GM19239 (cell line): Measurements from ENCODE around the gene MAP1S.
A peak's percentile ranks its signal among the peaks of the same experiment; 100 is the strongest.

Source experiments
- DNase-seq: peaks from one replicate; pipeline ENCODE4 v3.0.0; 2011; ENCODE audit warnings: low spot score; ENCODE audit not compliant: insufficient read length
- FAIRE-seq: peaks from 2 replicates; lab custom pipeline; 2011; peaks lifted over from hg19 to GRCh38; lab: Jason Lieb, UNC

MAP1S gene, protein sequence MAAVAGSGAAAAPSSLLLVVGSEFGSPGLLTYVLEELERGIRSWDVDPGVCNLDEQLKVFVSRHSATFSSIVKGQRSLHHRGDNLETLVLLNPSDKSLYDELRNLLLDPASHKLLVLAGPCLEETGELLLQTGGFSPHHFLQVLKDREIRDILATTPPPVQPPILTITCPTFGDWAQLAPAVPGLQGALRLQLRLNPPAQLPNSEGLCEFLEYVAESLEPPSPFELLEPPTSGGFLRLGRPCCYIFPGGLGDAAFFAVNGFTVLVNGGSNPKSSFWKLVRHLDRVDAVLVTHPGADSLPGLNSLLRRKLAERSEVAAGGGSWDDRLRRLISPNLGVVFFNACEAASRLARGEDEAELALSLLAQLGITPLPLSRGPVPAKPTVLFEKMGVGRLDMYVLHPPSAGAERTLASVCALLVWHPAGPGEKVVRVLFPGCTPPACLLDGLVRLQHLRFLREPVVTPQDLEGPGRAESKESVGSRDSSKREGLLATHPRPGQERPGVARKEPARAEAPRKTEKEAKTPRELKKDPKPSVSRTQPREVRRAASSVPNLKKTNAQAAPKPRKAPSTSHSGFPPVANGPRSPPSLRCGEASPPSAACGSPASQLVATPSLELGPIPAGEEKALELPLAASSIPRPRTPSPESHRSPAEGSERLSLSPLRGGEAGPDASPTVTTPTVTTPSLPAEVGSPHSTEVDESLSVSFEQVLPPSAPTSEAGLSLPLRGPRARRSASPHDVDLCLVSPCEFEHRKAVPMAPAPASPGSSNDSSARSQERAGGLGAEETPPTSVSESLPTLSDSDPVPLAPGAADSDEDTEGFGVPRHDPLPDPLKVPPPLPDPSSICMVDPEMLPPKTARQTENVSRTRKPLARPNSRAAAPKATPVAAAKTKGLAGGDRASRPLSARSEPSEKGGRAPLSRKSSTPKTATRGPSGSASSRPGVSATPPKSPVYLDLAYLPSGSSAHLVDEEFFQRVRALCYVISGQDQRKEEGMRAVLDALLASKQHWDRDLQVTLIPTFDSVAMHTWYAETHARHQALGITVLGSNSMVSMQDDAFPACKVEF

DNA sequence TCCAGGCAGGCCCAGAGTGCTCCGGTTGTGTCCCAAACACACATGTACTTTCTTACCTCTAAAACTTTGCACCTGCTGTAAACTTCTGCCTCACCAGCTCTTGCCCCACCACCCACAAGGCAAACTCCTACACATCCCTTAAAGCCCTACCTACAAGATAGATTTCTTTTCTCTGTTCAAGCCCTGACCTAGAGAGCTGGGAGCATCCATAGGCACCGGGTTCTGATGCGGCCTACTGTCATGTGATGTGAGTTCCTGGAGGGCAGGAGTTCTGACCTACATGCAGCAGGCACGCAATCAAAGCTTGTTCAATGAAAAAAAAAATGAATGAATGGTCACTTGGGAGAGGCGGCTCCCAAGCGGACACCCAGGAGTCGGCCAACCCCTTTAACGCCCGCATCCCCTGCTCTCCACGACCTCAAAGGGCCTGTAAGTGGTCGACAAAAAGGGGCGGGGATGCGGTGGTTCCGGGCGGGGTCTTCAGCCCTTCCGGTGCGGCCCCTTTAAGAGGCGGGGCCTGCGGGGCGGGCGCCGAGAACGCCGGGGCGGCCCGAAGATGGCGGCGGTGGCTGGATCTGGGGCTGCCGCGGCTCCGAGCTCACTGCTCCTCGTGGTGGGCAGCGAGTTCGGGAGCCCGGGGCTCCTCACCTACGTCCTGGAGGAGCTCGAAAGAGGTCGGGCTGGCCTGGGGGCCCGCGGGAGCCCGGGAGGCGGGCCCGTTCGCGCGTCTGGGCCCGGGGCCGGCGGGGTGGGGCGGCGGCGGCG, at the start of gene MAP1S:
Gene MAP1S (plus strand): TSS at position 534 of the 765 bp plus-strand sequence. CDS start 23 bp downstream, at position 557.
- DNase-seq (peak; percentile 96), FAIRE-seq (peak; percentile 90)

DNA sequence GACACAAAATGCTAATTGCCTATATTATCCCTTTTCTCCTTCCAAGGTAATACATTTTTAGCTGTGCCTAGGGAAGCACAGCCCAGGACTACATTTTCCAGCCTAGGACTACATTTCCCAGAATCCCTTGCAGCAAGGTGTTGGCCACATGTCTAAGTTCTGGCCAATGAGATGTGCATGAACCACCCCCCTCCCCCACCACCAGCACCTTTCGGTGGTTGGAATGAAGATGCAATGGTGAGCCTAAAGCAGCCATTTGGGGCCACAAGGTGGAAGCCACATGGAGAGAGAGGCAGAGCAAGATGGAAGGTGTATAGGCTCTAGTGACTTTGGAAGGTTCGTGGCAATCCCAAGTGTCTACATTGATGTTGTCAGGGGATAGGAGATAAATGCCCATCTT, 47.4 kb upstream of the MAP1S start:
- DNase-seq (no peak), FAIRE-seq (peak; percentile 45)

DNA sequence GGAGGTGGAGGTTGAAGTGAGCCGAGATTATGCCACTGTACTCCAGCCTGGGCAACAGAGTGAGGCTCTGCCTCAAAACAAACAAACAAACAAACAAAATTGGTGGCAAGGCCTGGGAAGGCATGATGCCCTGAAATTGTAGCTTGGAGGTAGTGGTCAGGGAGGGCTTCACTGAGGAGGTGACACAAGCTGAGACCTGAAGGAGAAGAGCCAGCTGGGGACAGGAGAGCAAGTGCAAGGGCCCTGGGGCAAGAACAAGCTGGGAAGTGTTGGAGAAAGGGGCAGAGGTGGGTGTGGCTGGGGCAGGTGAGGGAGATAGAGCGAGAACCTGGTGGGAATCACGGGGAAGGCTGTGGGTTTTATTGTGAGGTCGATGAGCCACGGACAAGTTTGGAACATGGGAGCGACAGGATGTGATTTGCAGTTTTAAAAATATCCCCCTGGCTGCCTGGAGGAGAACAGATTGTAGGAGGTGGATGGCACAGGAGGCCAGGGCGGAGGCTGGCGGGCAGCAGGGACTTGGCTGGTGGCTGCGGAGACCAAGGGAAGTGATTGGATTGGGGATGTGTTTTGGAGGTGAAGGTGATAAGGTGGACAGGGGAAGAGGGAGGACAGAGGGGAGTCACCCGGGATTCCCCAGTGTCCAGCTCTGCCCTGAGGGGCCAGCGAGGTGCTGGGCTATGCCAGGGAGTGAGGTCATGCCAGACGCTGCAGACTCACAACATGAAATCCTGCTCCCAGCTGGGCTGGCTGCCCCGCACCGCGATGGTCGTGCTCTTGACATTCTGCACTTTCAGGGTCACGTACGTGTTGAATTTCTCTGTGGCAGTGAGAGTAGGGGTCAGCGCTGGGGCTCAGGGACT, 45.1 kb upstream of the MAP1S start:
- FAIRE-seq (no peak), DNase-seq (no peak)

DNA sequence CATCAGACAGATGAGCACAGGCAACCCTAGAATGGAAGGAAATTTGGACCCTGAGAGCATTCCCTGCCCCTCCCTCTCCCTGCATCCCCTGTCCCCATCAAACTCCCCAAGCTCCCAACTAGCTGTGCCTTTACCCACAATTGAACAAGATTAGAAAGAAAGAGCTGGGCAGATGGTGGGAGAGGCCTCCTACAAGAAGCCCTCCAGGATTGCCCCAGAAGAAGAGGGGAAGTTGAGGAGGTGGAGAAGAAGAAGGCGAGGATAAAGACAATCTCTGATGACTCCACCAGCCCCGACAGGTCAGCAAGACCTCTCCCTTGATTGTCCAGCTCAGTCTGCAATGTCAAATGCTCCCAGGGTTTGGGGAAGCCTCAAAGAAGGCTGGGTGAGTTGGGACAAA, 43.0 kb upstream of the MAP1S start:
- FAIRE-seq (no peak), DNase-seq (no peak)

DNA sequence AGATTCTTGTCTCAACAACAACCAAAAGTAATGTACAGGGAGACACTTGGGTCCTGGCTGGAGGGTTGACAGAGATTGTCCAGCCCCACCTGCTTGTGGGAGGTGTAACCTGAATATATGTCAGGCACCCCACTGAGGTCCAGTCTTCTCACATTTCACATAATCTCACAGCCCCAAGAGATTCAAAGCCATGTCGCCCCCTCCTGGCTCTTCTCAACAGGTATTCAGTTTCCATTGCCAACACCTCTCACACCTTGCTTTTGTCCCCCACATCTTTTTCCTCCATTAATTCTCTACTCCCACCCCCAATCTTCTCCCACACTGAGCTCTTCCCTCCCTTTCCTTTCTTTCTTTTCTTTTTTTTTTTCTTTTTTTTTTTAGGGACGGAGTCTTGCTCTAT, 42.3 kb upstream of the MAP1S start:
- DNase-seq (no peak), FAIRE-seq (no peak)

DNA sequence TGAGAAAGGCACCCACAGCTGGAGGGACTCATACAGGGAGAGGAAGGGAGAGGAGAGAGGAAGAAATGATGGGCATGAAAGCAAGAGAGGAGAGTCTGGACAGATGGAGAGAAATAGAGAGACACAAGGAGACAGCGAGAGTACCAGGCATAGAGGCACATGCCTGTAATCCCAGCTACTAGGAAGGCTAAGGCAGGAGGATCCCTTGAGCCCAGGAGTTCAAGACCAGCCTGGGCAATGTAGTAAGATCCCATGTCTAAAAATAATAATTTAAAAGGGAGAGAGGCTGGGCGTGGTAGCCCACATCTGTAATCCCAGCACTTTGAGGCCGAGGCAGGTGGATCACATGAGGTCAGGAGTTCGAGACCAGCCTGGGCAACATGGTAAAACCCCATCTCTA, 40.4 kb upstream of the MAP1S start:
- no peak for DNase-seq
- FAIRE-seq: no peak

DNA sequence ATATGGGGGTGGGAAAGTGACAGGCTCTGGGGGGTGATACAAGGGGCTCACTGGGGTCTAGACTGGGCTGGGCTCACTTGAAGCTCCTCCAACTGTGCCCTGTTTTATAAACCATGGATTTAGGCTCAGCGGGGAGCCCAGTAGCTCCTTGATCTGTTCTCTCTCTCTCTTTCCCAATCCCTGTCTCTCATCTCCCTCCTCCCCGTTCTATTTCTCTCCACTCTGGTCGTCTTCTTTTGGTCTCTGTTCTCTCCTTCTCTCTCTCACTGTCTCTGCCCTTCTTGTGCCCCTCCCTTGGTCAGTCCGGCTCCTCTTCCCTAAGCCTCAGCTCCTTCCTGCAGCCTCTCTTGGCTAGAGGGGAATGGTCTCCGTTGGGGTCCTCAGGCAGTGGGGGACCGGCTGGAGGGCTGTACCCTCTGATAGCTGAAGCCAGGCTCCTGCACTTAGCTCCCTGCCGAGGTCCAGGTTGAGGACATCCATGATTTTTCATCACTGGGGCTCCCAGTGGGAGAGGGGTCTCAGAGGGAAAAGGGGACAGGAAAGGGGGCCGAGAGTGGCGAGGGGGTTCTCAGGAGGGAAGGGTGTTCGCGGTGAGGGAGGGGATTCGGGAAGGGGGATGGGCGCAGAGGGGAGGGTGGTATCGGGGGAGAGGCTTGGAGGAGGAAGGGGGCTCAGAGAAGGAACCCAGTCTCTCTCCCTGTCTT, 39.6 kb upstream of the MAP1S start:
- FAIRE-seq: no peak
- DNase-seq: no peak

DNA sequence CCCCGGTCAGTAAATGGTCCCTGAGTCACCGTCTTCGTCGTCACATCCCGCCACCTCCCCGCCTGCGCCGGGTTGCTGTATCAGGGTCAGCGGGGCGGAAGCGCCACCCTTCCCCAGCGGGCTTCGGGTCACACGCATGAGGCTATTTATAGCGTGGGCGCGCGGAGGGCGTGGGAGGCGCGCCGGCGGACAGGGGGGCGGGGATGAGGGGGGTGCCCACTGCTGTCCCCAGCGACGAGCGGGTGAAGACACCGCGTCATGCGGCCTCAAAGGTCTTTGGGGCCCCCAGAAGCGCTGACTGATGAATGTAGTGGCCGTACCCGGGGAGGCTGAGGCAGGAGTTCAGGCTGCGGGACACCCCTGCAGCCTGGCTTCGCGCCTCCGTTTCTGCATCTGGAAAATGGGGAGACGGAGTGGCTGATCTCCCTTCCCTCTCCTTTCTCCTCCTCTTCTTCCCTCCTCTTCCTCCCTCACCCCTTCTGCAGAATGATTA, 39.0 kb upstream of the MAP1S start:
- FAIRE-seq (no peak), DNase-seq (peak; percentile 72)

DNA sequence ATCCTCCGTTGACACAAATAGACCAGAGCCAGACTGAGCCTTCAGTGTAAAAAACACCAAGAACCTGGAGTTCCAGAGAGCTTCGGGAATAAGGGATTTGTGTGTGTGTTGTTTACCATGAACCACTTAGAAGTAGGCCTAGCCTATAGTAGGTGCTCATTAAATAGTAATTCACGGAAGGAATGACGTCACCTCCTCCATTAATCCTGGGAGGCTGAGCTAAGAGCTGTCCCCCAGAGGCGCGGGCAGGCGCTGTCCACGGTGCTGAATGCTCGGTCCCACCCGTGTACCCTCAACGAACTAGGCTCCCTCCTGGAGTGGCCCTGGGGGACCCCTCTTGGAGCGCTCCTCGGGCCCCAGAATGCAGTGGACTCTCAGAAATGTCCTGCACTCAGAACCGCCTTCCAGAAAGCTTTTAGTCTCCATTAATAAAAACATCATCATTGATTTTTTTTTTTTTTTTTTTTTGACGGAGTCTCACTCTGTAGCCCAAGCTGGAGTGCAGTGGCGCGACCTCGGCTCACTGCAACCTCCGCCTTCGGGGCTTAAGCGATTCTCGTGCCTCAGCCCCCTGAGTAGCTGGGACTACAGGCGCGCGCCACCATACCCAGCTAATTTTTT, 37.7 kb upstream of the MAP1S start:
- FAIRE-seq: no peak
- no peak for DNase-seq

DNA sequence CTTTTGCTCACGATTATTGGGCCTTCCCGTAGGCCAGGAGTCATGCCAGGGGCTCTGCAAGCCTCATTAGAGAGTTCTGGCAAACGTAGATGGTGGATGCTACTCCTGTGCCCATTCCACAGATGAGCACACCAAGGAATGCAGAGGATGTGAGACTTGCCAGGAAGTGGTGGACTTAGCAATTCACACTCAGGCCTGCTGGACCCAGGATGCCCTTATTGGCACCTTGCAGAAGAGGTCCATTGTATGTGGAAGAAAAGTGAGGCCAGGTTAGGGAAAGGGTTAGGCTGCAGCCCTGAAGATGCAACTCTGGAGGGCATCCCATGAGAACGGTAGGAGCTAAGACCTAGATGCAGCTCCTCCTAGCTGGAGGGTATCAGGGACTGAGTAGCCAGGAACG, 37.0 kb upstream of the MAP1S start:
- FAIRE-seq (no peak), DNase-seq (no peak)

DNA sequence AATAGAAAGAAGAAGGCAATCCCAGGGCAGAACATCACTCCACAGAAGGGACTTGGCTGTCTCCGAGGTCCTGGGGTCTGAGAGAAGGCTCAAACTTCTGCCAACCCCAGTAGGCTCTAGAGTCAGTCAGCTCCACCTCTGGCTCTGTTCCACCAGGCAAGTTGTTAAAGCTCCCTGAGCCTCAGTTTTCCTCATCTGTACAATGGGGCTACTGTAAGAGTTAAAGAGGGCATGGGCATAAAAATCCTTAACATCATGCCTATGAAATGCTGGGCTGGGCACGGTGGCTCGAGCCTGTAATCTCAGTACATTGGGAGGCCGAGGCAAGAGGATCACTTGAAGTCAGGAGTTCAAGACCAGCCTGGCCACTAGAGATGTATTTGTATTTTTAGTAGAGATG, 36.2 kb upstream of the MAP1S start:
- FAIRE-seq: no peak
- DNase-seq: no peak

DNA sequence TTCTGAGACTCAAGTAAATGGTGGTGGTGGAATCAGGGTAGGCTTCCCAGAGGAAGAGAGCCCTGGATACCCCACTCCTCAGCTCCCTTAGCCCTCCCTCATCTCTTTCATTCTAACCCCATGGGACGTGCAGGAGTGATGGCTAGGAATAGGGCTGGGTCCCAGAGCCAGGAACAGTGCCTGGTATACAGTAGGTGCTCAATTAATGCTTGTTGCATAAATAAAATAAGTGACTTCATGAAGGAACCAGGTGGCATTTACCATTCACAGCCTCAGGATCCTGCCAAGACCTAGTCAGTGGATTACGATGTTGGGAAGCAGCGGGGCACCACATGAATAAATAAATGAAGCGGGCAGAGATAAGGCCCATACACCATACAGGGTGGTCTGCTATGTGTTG, 35.0 kb upstream of the MAP1S start:
- DNase-seq (no peak), FAIRE-seq (no peak)

DNA sequence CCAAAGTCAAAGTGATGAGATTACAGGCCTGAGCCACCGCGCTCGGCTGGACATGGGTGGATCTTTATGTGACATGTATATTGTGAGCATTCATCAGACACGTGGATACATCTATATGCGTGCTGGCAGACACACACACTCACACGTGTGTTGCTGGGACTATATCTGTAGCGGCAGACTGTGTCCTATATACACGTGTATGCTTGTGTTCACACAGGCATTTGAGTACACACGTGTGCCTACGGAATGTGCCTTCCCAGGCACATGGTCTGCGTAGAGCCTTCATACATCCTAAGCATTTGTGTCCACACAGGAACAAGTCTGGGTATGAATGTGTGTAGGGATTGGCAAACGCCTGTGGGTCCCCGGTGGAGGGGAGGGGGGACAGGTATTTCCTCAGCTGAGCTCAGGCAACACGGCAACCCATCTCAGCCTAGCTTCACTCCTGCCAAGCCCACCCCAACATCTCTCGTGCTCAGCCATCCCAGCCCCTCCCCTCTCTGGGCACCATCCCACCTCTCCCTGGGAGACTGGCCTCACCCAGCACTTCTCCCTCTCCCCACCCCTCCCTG, 33.7 kb upstream of the MAP1S start:
- no peak for FAIRE-seq

DNA sequence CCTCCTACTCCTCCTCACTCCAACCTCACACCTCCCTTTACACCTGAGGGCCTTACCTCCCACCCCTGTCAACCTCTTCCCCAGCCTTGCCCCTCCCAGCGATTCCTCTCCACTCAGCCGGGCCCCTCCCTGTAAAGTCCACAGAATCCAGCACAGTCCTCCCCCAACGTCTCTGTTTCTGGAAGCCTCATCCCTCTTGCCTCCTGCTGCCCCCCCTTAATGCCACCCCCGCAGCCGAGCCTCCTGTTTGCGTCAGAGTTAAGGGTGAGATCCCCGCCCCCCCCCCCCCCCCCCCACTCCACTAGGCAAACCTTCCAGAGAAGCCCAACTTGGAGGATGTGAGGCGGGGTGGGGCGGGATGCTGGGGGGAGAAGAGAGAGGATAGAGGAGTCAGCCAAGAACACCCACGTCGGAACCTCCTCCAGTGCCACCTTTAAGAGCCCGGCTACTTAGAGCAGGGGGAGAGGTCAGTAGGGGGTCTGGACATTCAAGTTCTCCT, 33.2 kb upstream of the MAP1S start:
- no peak for DNase-seq

More for the DNA sequence above, 33.7 kb upstream of the MAP1S start:
- no peak for DNase-seq

DNA sequence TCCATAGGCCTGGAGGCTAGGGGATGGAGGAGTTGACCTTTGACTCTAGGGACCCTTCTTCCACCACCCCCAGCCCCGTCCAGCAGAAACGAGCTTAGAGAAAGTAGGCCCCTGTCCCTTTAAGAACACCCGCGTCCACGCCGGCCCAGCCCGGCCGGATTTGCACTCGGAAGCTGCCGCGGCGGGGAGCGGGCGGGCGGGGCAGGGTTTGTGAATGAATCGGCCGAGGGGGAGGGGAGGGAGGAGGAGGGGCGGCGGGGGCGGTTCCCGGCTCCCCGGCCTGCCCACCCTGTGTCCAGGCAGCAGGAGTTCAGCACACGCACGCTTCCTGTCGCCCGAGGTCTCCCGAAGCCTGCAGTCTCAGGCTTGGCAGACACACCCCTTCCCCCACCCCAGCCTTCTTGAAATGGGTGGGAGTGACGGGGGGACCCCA, 32.7 kb upstream of the MAP1S start:
- no peak for DNase-seq
- FAIRE-seq: no peak

More for the DNA sequence above, 33.2 kb upstream of the MAP1S start:
- no peak for FAIRE-seq

DNA sequence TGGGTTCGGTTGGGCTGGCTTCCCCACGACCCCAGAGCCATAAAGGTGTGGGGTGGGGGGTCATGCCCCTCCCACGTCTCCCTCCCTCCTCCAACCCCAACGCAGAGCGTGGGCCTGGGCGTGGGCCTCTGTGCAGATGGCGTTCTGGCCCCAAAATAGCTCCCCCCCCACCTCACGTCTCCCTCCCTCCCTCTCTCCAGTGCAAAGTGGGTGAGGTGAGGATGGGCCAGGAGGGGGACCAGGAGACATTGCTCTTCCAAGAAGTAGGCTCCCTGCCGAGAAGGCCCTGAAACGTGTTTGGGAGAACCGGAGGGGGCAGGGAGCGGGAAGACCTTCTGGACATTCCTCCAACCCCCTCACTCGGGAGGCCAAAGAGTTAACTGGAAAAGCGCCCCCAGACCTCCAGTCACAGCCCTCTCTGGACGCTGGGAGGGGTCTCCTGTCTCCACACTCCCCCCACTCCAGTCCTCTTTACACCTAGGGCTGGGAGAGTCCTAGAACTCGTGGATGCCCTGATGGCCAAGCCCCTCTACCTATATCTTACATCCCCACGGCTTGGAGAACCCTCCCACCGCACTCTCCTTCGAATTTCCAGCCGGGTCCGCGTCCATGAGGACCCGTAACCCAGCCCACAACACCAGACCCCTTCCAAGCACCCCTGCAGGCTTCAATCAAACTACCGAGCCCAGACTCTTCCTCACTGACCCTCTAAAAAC, 32.0 kb upstream of the MAP1S start:
- DNase-seq: no peak
- no peak for FAIRE-seq
